SK-N-SH treated with all-trans-retinoic acid at 6 μM for 48 hours (cell line): ENCODE measurements around the gene PTPRT.

ENCODE experiments used
- BACH2 ChIP-seq: fragments of 250-450 bp; sonication (Bioruptor Pico); IDR thresholded peaks from 2 replicates; pipeline ENCODE4 v1.9.0; 2021; ENCODE audit warnings: mild to moderate bottlenecking, borderline replicate concordance
- GLIS3 ChIP-seq: fragments of 250-450 bp; sonication (Bioruptor Pico); IDR thresholded peaks from 2 replicates; pipeline ENCODE4 v1.5.0; 2020; ENCODE audit warnings: mild to moderate bottlenecking, moderate library complexity
- OSR1 ChIP-seq: fragments of 250-450 bp; sonication (Bioruptor Pico); IDR thresholded peaks from 2 replicates; pipeline ENCODE4 v1.8.0; 2022; ENCODE audit warnings: moderate library complexity, mild to moderate bottlenecking, inconsistent platforms
- PPARA ChIP-seq: fragments of 250-450 bp; sonication (Bioruptor Pico); IDR thresholded peaks from 2 replicates; pipeline ENCODE4 v1.5.0; 2020; ENCODE audit warnings: mild to moderate bottlenecking, borderline replicate concordance
- RARB ChIP-seq: fragments of 250-450 bp; sonication (Bioruptor Pico); IDR thresholded peaks from 2 replicates; pipeline ENCODE4 v1.8.0; 2021; ENCODE audit warnings: mild to moderate bottlenecking, moderate library complexity
- ZNF70 ChIP-seq: fragments of 450-650 bp; formaldehyde crosslinking; IDR thresholded peaks from 2 replicates; pipeline ENCODE4 v1.5.0; 2020; ENCODE audit warnings: mild to moderate bottlenecking, moderate library complexity
- TF ChIP-seq, protein P1 (sequence below): fragments of 250-450 bp; sonication (Bioruptor Pico); IDR thresholded peaks from 2 replicates; pipeline ENCODE4 v1.5.1; 2020; ENCODE audit warnings: low read depth, mild to moderate bottlenecking, moderate library complexity
- TF ChIP-seq, protein P2 (sequence below): fragments of 250-450 bp; sonication (Bioruptor Pico); IDR thresholded peaks from 2 replicates; pipeline ENCODE4 v1.8.0; 2020; ENCODE audit warnings: mild to moderate bottlenecking, moderate library complexity, borderline replicate concordance
- TF ChIP-seq, protein P3 (sequence below): fragments of 250-450 bp; sonication (Bioruptor Pico); IDR thresholded peaks from 2 replicates; pipeline ENCODE4 v1.5.1; 2021; ENCODE audit warnings: mild to moderate bottlenecking, moderate library complexity

DNA sequence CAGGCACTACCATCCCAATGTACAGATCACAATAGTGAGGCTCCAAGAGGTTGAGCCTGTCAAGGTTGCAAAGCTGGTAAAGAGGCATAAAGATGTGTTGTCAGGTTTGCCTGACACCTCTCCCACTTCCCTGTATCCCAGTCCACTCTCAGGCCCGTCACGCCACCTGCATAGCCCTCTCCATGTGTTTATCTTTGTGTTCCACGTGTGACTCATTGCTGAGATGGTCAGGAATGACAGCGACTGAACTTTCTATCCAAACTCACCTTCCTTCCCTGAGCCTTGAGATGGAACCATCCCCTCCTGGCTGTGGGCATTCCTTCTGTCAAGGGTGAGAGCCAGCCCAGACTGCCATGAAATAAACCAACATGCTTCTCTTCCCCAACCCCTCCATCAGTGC is 578.3 kb downstream of the PTPRT start:
- TF ChIP-seq, protein P1, sequence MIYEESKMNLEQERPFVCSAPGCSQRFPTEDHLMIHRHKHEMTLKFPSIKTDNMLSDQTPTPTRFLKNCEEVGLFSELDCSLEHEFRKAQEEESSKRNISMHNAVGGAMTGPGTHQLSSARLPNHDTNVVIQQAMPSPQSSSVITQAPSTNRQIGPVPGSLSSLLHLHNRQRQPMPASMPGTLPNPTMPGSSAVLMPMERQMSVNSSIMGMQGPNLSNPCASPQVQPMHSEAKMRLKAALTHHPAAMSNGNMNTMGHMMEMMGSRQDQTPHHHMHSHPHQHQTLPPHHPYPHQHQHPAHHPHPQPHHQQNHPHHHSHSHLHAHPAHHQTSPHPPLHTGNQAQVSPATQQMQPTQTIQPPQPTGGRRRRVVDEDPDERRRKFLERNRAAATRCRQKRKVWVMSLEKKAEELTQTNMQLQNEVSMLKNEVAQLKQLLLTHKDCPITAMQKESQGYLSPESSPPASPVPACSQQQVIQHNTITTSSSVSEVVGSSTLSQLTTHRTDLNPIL (CRISPR knock-in tag): no peak
- TF ChIP-seq BACH2 (CRISPR knock-in tag): no peak
- TF ChIP-seq, protein P2, sequence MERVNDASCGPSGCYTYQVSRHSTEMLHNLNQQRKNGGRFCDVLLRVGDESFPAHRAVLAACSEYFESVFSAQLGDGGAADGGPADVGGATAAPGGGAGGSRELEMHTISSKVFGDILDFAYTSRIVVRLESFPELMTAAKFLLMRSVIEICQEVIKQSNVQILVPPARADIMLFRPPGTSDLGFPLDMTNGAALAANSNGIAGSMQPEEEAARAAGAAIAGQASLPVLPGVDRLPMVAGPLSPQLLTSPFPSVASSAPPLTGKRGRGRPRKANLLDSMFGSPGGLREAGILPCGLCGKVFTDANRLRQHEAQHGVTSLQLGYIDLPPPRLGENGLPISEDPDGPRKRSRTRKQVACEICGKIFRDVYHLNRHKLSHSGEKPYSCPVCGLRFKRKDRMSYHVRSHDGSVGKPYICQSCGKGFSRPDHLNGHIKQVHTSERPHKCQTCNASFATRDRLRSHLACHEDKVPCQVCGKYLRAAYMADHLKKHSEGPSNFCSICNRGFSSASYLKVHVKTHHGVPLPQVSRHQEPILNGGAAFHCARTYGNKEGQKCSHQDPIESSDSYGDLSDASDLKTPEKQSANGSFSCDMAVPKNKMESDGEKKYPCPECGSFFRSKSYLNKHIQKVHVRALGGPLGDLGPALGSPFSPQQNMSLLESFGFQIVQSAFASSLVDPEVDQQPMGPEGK (CRISPR knock-in tag): no peak
- TF ChIP-seq, protein P3, sequence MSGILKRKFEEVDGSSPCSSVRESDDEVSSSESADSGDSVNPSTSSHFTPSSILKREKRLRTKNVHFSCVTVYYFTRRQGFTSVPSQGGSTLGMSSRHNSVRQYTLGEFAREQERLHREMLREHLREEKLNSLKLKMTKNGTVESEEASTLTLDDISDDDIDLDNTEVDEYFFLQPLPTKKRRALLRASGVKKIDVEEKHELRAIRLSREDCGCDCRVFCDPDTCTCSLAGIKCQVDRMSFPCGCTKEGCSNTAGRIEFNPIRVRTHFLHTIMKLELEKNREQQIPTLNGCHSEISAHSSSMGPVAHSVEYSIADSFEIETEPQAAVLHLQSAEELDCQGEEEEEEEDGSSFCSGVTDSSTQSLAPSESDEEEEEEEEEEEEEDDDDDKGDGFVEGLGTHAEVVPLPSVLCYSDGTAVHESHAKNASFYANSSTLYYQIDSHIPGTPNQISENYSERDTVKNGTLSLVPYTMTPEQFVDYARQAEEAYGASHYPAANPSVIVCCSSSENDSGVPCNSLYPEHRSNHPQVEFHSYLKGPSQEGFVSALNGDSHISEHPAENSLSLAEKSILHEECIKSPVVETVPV (CRISPR knock-in tag): no peak
- TF ChIP-seq RARB (CRISPR knock-in tag): no peak
- TF ChIP-seq ZNF70: no peak
- no peak for TF ChIP-seq OSR1 (CRISPR knock-in tag)
- TF ChIP-seq GLIS3 (CRISPR knock-in tag): no peak
- TF ChIP-seq PPARA (CRISPR knock-in tag): no peak
